CD4-positive, alpha-beta memory T cell (primary cell): ENCODE measurements around the gene IGHMBP2. TPM values are rescaled to one million over a fixed set of nuclear protein-coding genes. Genes with fewer than 3 reads are reported as not detected.
"Not testable (repeated sequence)": the region's sequence is repeated elsewhere in the genome, so short reads cannot be mapped to it uniquely, and the experiment has no call there.

ENCODE experiments used
- CTCF ChIA-PET: fragments of 350-600 bp; sonication (Branson Sonifier 250); formaldehyde crosslinking; loops from one replicate; lab custom pipeline; 2021; ENCODE audit warnings: inconsistent platforms; ENCODE audit not compliant: partially characterized antibody; lab: Charles Lee
- POLR2A ChIA-PET: fragments of 350-600 bp; sonication (Branson Sonifier 250); formaldehyde crosslinking; loops from one replicate; lab custom pipeline; 2021; ENCODE audit not compliant: partially characterized antibody; lab: Charles Lee
- DNase-seq, 5 donors: peaks; one replicate each; pipeline versions ENCODE4 v3.0.0 to v3.0.0-alpha.2; 2020 to 2022; ENCODE audit warnings: mixed read lengths in 1 of 5
- H3K27ac ChIP-seq: one replicate; pipeline ENCODE4 v1.7.0; 2013; ENCODE audit warnings: low read depth, low read length
- H3K27me3 ChIP-seq: 2 replicates; pipeline ENCODE4 v1.7.0; 2013; ENCODE audit warnings: mild to moderate bottlenecking, low read length, moderate library complexity; ENCODE audit not compliant: insufficient read depth
- H3K36me3 ChIP-seq: 2 replicates; pipeline ENCODE4 v1.7.0; 2013; ENCODE audit warnings: mild to moderate bottlenecking, low read length, moderate library complexity; ENCODE audit not compliant: insufficient read depth
- H3K4me1 ChIP-seq: 2 replicates; pipeline ENCODE4 v1.7.0; 2013; ENCODE audit warnings: mild to moderate bottlenecking, low read length, moderate library complexity; ENCODE audit not compliant: insufficient read depth
- H3K4me3 ChIP-seq, 2 donors: one replicate each; pipeline ENCODE4 v1.7.0; 2013; ENCODE audit warnings: low read length in 2 of 2, mild to moderate bottlenecking in 1 of 2
- H3K9me3 ChIP-seq, 2 donors: one replicate each; pipeline ENCODE4 v1.7.0; 2013; ENCODE audit warnings: low read length in 2 of 2, control low read depth in 1 of 2; ENCODE audit not compliant: control insufficient read depth in 1 of 2
- H3K27ac Mint-ChIP-seq, 7 donors: one replicate each; pipeline ENCODE4 v1.8.0; 2020 to 2021; ENCODE audit warnings: mixed read lengths in 7 of 7, mild to moderate bottlenecking in 6 of 7, inconsistent platforms in 3 of 7, moderate library complexity in 3 of 7
- H3K27me3 Mint-ChIP-seq, 2 donors: one replicate each; pipeline ENCODE4 v1.8.0; 2020 to 2021; ENCODE audit warnings: mixed read lengths in 2 of 2
- H3K36me3 Mint-ChIP-seq, 2 donors: one replicate each; pipeline ENCODE4 v1.8.0; 2020 to 2021; ENCODE audit warnings: mixed read lengths in 2 of 2, inconsistent platforms in 1 of 2, mild to moderate bottlenecking in 1 of 2
- H3K4me1 Mint-ChIP-seq, 4 donors: one replicate each; pipeline ENCODE4 v1.8.0; 2020 to 2021; ENCODE audit warnings: mixed read lengths in 4 of 4, mild to moderate bottlenecking in 1 of 4
- H3K4me3 Mint-ChIP-seq, 8 donors: one replicate each; pipeline ENCODE4 v1.8.0; 2020 to 2021; ENCODE audit warnings: mixed read lengths in 8 of 8, mild to moderate bottlenecking in 7 of 8, moderate library complexity in 6 of 8, inconsistent platforms in 3 of 8
- H3K9me3 Mint-ChIP-seq, 8 donors: one replicate each; pipeline ENCODE4 v1.8.0; 2020 to 2021; ENCODE audit warnings: mixed read lengths in 8 of 8, mild to moderate bottlenecking in 5 of 8, inconsistent platforms in 3 of 8, moderate library complexity in 1 of 8
- intact Hi-C: fragments of 100-400 bp; cut with micrococcal nuclease; formaldehyde crosslinking; loops from one replicate; pipeline ENCODE4 v1.15.1; 2023
- polyA plus RNA-seq, 2 donors: library from polyadenylated mRNA; unstranded; fragments of 300-500 nt; fragmentation: Illumina TruSeq; gene quantifications; one replicate each; pipeline ENCODE4 v1.2.3, GENCODE V29; 2021
- total RNA-seq, 2 experiments: library from RNA; stranded (reverse); gene quantifications; one replicate each; pipeline ENCODE4 v1.2.3, GENCODE V29; 2021

The IGHMBP2 gene
- total and polyA plus RNA-seq, 4 experiments from 2014 or later: 3.8 to 37.6 (median 22.7) TPM

- no peak overlapping the region for H3K27ac ChIP-seq
- no peaks in the 10 kb centered on the region for H3K36me3 ChIP-seq
- Mint-ChIP-seq H3K4me1 (peaks cover 6 to 19% (median 11%) of the 10 kb centered on the region in 4 donors), H3K36me3 (no peaks in the 10 kb centered on the region), H3K4me3 (no peak overlapping the region), H3K27me3 (peaks cover 12% of the 10 kb centered on the region in 2 donors), H3K9me3 (no peaks in the 10 kb centered on the region), H3K27ac (no peak overlapping the region)
- no peak for DNase-seq
- H3K4me3 ChIP-seq: no peak overlapping the region
- ChIA-PET CTCF (no interaction called here), POLR2A (no interaction called here)
- peaks cover 5% of the 10 kb centered on the region for H3K27me3 ChIP-seq
- intact Hi-C loops: no loop called here
- H3K4me1 ChIP-seq: no peaks in the 10 kb centered on the region
- H3K9me3 ChIP-seq: no peaks in the 10 kb centered on the region
Measured at GRCh38 chr11:68872216-68873003, 31.3 kb upstream of the IGHMBP2 start.

GRCh38 chr11:68878022-68878421, 25.7 kb upstream of the IGHMBP2 start:
- no peak overlapping the region for H3K27ac ChIP-seq
- no peaks in the 10 kb centered on the region for H3K4me1 ChIP-seq
- H3K27ac Mint-ChIP-seq: no peak overlapping the region
- no peak for DNase-seq
- CTCF ChIA-PET: interaction anchor here (1.6 kb wide), 1 partner anchor 8 kb away, joined by 4 read pairs; no protein-coding TSS in a partner anchor
- no peaks in the 10 kb centered on the region for H3K9me3 ChIP-seq
- no peaks in the 10 kb centered on the region for H3K36me3 ChIP-seq
- H3K9me3 Mint-ChIP-seq: no peaks in the 10 kb centered on the region
- H3K27me3 ChIP-seq: no peaks in the 10 kb centered on the region
- POLR2A ChIA-PET: no interaction called here
- no peaks in the 10 kb centered on the region for H3K27me3 Mint-ChIP-seq
- H3K4me3 ChIP-seq: no peak overlapping the region
- no peaks in the 10 kb centered on the region for H3K4me1 Mint-ChIP-seq
- H3K4me3 Mint-ChIP-seq: no peak overlapping the region
- intact Hi-C loops: no loop called here
- peaks cover 0 to under 1% of the 10 kb centered on the region in 2 donors for H3K36me3 Mint-ChIP-seq

GRCh38 chr11:68880851-68881250, 22.8 kb upstream of the IGHMBP2 start:
- Mint-ChIP-seq H3K27me3 (no peaks in the 10 kb centered on the region), H3K4me3 (no peak overlapping the region), H3K9me3 (no peaks in the 10 kb centered on the region), H3K36me3 (peaks cover 0 to 4% of the 10 kb centered on the region in 2 donors), H3K27ac (no peak overlapping the region), H3K4me1 (no peaks in the 10 kb centered on the region)
- ChIA-PET CTCF (no interaction called here), POLR2A (no interaction called here)
- intact Hi-C loops: no loop called here
- no peak overlapping the region for H3K27ac ChIP-seq
- H3K9me3 ChIP-seq: no peaks in the 10 kb centered on the region
- H3K36me3 ChIP-seq: no peaks in the 10 kb centered on the region
- no peaks in the 10 kb centered on the region for H3K27me3 ChIP-seq
- H3K4me1 ChIP-seq: no peaks in the 10 kb centered on the region
- no peak for DNase-seq
- no peak overlapping the region for H3K4me3 ChIP-seq

DNA sequence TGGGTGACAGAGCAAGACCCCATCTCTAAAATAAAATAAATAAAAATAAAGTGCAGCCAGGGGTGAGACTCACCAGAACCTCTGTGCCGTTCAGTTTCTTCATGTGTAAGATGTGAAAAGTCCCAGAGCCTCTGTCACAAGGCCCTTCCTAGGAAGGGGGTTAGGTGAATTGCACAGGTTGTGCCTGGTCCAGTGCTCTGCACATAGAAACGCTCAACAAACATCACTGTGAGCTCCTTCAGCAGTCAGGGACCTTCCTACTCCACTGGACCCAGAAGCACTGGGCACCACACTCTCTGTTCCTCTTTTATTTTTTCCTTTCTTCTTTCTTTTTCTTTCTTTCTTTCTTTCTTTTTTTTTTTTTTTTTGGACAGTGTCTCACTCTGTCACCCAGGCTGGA, 22.4 kb upstream of the IGHMBP2 start:
- POLR2A ChIA-PET: no interaction called here
- Mint-ChIP-seq H3K4me3 (no peak overlapping the region), H3K27ac (no peak overlapping the region), H3K27me3 (no peaks in the 10 kb centered on the region), H3K4me1 (no peaks in the 10 kb centered on the region), H3K36me3 (peaks cover 0 to 4% of the 10 kb centered on the region in 2 donors), H3K9me3 (no peaks in the 10 kb centered on the region)
- intact Hi-C loops: no loop called here
- Histone ChIP-seq H3K27me3 (no peaks in the 10 kb centered on the region), H3K36me3 (no peaks in the 10 kb centered on the region), H3K4me1 (no peaks in the 10 kb centered on the region), H3K27ac (no peak overlapping the region), H3K4me3 (no peak overlapping the region), H3K9me3 (no peaks in the 10 kb centered on the region)
- no peak for DNase-seq
- CTCF ChIA-PET: no interaction called here

DNA sequence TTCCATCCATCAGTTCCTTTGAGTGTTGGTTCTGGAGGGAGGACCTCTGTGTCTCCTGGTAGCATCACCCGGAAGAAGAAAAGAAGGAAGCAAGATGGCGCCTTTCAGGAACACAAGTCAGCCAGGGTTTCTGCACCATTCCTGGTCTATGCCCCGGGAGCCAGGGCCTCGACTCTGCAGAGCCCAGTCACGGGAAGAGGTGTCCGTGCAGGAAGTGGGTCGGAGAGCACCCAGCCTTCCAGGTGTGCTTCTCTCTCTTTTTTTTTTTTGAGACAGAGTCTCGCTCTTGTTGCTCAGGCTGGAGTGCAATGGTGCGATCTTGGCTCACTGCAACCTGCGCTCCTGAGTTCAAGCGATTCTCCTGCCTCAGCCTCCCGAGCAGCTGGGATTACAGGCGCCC, 21.3 kb upstream of the IGHMBP2 start:
- POLR2A ChIA-PET: no interaction called here
- peaks cover 0 to 4% of the 10 kb centered on the region in 2 donors for H3K36me3 Mint-ChIP-seq

DNA sequence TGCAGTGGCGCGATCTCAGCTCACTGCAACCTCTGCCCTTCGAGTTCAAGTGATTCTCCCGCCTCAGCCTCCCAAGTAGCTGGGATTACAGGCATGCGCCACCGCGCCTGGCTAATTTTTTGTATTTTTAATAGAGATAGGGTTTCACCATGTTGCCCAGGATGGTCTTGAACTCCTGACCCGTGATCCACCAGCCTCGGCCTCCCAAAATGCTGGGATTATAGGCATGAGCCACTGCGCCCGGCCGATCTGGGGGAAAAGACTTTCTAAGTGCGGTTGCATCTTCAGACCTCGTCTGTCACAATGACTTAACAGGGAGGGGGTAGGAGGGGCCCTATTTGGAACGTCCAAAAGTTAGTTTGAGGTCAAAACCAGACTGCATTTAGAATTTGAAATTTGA, 18.9 kb upstream of the IGHMBP2 start:
- DNase-seq, H3K27ac ChIP-seq, intact Hi-C loops, H3K27me3 ChIP-seq, H3K4me3 ChIP-seq, CTCF ChIA-PET, POLR2A ChIA-PET, H3K9me3 ChIP-seq, H3K27me3 Mint-ChIP-seq, H3K4me1 ChIP-seq, H3K9me3 Mint-ChIP-seq, H3K4me3 Mint-ChIP-seq, H3K36me3 Mint-ChIP-seq, H3K4me1 Mint-ChIP-seq, H3K36me3 ChIP-seq: not testable (repeated sequence)
- H3K27ac Mint-ChIP-seq: peak overlapping the region in 1 of 7 donors; percentile 43

More for the DNA sequence above, 21.3 kb upstream of the IGHMBP2 start:
- Mint-ChIP-seq H3K9me3 (no peaks in the 10 kb centered on the region), H3K4me3 (no peak overlapping the region), H3K27me3 (no peaks in the 10 kb centered on the region), H3K27ac (no peak overlapping the region), H3K4me1 (no peaks in the 10 kb centered on the region)
- Histone ChIP-seq H3K36me3 (no peaks in the 10 kb centered on the region), H3K27me3 (no peaks in the 10 kb centered on the region), H3K9me3 (no peaks in the 10 kb centered on the region), H3K4me3 (no peak overlapping the region), H3K4me1 (no peaks in the 10 kb centered on the region), H3K27ac (no peak overlapping the region)
- CTCF ChIA-PET: no interaction called here
- no peak for DNase-seq
- intact Hi-C loops: no loop called here

DNA sequence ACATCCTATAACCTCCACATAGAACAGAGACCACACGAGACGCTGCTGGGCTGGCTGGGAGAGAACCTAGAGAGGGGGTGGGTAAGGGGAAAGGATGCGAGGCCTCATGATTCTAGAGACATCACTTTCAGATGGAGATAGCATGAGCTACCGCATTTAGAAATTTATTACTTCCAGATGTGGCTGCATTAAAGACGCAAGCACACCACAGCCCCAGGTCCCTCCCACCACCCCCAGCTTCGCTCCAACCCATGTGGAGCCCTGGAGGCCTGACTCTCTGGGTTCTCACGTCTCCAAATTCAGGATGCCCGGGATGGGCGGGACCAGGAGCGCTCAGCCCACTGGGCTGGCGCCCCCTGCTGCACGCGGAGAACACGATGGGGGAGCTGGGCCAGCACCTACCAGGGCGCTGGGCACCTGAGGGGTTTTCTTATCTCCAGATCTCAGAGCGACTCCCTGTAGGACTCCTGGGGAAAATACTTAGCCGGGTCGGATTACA, 13.7 kb upstream of the IGHMBP2 start:
- intact Hi-C loops: no loop called here
- Mint-ChIP-seq H3K4me1 (no peaks in the 10 kb centered on the region), H3K36me3 (peaks cover 30 to 32% of the 10 kb centered on the region in 2 donors), H3K9me3 (no peaks in the 10 kb centered on the region), H3K27ac (no peak overlapping the region), H3K27me3 (no peaks in the 10 kb centered on the region), H3K4me3 (no peak overlapping the region)
- H3K4me1 ChIP-seq: no peaks in the 10 kb centered on the region
- no peaks in the 10 kb centered on the region for H3K27me3 ChIP-seq
- no peak for DNase-seq
- H3K27ac ChIP-seq: no peak overlapping the region
- no peak overlapping the region for H3K4me3 ChIP-seq
- ChIA-PET CTCF (no interaction called here), POLR2A (no interaction called here)
- H3K36me3 ChIP-seq: peaks cover 21% of the 10 kb centered on the region
- no peaks in the 10 kb centered on the region for H3K9me3 ChIP-seq
